Activated naive CD8-positive, alpha-beta T cell treated with anti-CD3 and anti-CD28 coated beads, Interleukin-2, amount 50 U/mL, for 24 hours (primary cell): ENCODE measurements around the gene LHX2.
"Not testable (repeated sequence)": the region's sequence is repeated elsewhere in the genome, so short reads cannot be mapped to it uniquely, and the experiment has no call there.

ENCODE experiments used
- ATAC-seq: fragments of 150-1000 bp; cut with Tn5 transposase; one replicate; pipeline ENCODE4 v1.10.0; 2021
- DNase-seq: peaks from one replicate; pipeline ENCODE4 v3.0.0; 2021
- H3K27ac Mint-ChIP-seq: one replicate; pipeline ENCODE4 v1.8.0; 2021; ENCODE audit warnings: mild to moderate bottlenecking, mixed read lengths
- H3K27me3 Mint-ChIP-seq: one replicate; pipeline ENCODE4 v1.8.0; 2021; ENCODE audit warnings: mixed read lengths
- H3K36me3 Mint-ChIP-seq: one replicate; pipeline ENCODE4 v1.8.0; 2021; ENCODE audit warnings: low read depth, mixed read lengths
- H3K4me1 Mint-ChIP-seq: one replicate; pipeline ENCODE4 v1.8.0; 2021; ENCODE audit warnings: mixed read lengths
- H3K4me3 Mint-ChIP-seq: one replicate; pipeline ENCODE4 v1.8.0; 2021; ENCODE audit warnings: mild to moderate bottlenecking, moderate library complexity, mixed read lengths
- H3K9me3 Mint-ChIP-seq: one replicate; pipeline ENCODE4 v1.8.0; 2021; ENCODE audit warnings: mixed read lengths

The LHX2 gene

GRCh38 chr9:124011460-124012301, at the start of gene LHX2:
Gene LHX2 (plus strand): TSS chr9:124011768. CDS start chr9:124012349, 581 bp downstream.
- Mint-ChIP-seq H3K27ac (no peak within 1 kb of the TSS), H3K4me1 (peaks cover 41% of the 10 kb centered on the region), H3K4me3 (no peak within 1 kb of the TSS), H3K27me3 (peaks cover 76% of the 10 kb centered on the region), H3K9me3 (no peaks in the 10 kb centered on the region), H3K36me3 (no peaks in the 10 kb centered on the region)
- ATAC-seq (peak; percentile 72), DNase-seq (peak; percentile 58)

GRCh38 chr9:123964761-123965160, 46.8 kb upstream of the LHX2 start:
- ATAC-seq = no peak
- Mint-ChIP-seq H3K27me3 (peaks cover 67% of the 10 kb centered on the region), H3K9me3 (no peaks in the 10 kb centered on the region), H3K36me3 (no peaks in the 10 kb centered on the region), H3K4me1 (no peaks in the 10 kb centered on the region), H3K27ac (no peak overlapping the region), H3K4me3 (no peak overlapping the region)
- DNase-seq = no peak

GRCh38 chr9:123965801-123966686, 45.5 kb upstream of the LHX2 start:
- no peaks in the 10 kb centered on the region for H3K9me3 Mint-ChIP-seq
- ATAC-seq (no peak), DNase-seq (no peak)
- H3K27me3 Mint-ChIP-seq = peaks cover 65% of the 10 kb centered on the region
- no peaks in the 10 kb centered on the region for H3K4me1 Mint-ChIP-seq
- no peak overlapping the region for H3K4me3 Mint-ChIP-seq
- H3K27ac Mint-ChIP-seq = no peak overlapping the region
- H3K36me3 Mint-ChIP-seq = no peaks in the 10 kb centered on the region

GRCh38 chr9:123967323-123967722, 44.2 kb upstream of the LHX2 start:
- no peak for DNase-seq
- Mint-ChIP-seq H3K27me3 (peaks cover 59% of the 10 kb centered on the region), H3K4me3 (no peak overlapping the region), H3K4me1 (no peaks in the 10 kb centered on the region), H3K36me3 (no peaks in the 10 kb centered on the region), H3K9me3 (no peaks in the 10 kb centered on the region), H3K27ac (no peak overlapping the region)
- ATAC-seq = no peak

- H3K27me3 Mint-ChIP-seq = peaks cover 18% of the 10 kb centered on the region
- H3K27ac Mint-ChIP-seq = no peak overlapping the region
- no peak overlapping the region for H3K4me3 Mint-ChIP-seq
- no peaks in the 10 kb centered on the region for H3K36me3 Mint-ChIP-seq
- DNase-seq (no peak), ATAC-seq (no peak)
- no peaks in the 10 kb centered on the region for H3K4me1 Mint-ChIP-seq
- H3K9me3 Mint-ChIP-seq = no peaks in the 10 kb centered on the region
Measured at GRCh38 chr9:123972618-123973017, 39.0 kb upstream of the LHX2 start.

GRCh38 chr9:123973590-123974223, 37.9 kb upstream of the LHX2 start:
- DNase-seq (no peak), ATAC-seq (no peak)
- H3K36me3 Mint-ChIP-seq = no peaks in the 10 kb centered on the region
- no peaks in the 10 kb centered on the region for H3K9me3 Mint-ChIP-seq
- H3K4me3 Mint-ChIP-seq = no peak overlapping the region
- no peak overlapping the region for H3K27ac Mint-ChIP-seq
- H3K4me1 Mint-ChIP-seq = no peaks in the 10 kb centered on the region
- H3K27me3 Mint-ChIP-seq = peaks cover 10% of the 10 kb centered on the region

- DNase-seq = no peak
- H3K27me3 Mint-ChIP-seq = peaks cover 13% of the 10 kb centered on the region
- H3K36me3 Mint-ChIP-seq = no peaks in the 10 kb centered on the region
- no peaks in the 10 kb centered on the region for H3K4me1 Mint-ChIP-seq
- no peaks in the 10 kb centered on the region for H3K9me3 Mint-ChIP-seq
- no peak overlapping the region for H3K27ac Mint-ChIP-seq
- no peak overlapping the region for H3K4me3 Mint-ChIP-seq
- ATAC-seq = no peak
Measured at GRCh38 chr9:123974471-123974870, 37.1 kb upstream of the LHX2 start.

GRCh38 chr9:123975871-123976270, 35.7 kb upstream of the LHX2 start:
- H3K36me3 Mint-ChIP-seq = no peaks in the 10 kb centered on the region
- H3K4me3 Mint-ChIP-seq = no peak overlapping the region
- H3K27me3 Mint-ChIP-seq = peaks cover 17% of the 10 kb centered on the region
- H3K4me1 Mint-ChIP-seq = no peaks in the 10 kb centered on the region
- no peak overlapping the region for H3K27ac Mint-ChIP-seq
- DNase-seq = no peak
- no peak for ATAC-seq
- H3K9me3 Mint-ChIP-seq = no peaks in the 10 kb centered on the region

GRCh38 chr9:123976579-123976978, 35.0 kb upstream of the LHX2 start:
- not testable (repeated sequence) for H3K9me3 Mint-ChIP-seq, H3K36me3 Mint-ChIP-seq, H3K4me1 Mint-ChIP-seq, H3K4me3 Mint-ChIP-seq, H3K27ac Mint-ChIP-seq, ATAC-seq, DNase-seq
- peaks cover 22% of the 10 kb centered on the region for H3K27me3 Mint-ChIP-seq

GRCh38 chr9:123978981-123979380, 32.6 kb upstream of the LHX2 start:
- Mint-ChIP-seq H3K9me3 (no peaks in the 10 kb centered on the region), H3K27me3 (peaks cover 33% of the 10 kb centered on the region), H3K4me3 (no peak overlapping the region), H3K36me3 (no peaks in the 10 kb centered on the region), H3K4me1 (no peaks in the 10 kb centered on the region), H3K27ac (no peak overlapping the region)
- ATAC-seq = no peak
- no peak for DNase-seq

- DNase-seq (no peak), ATAC-seq (no peak)
- Mint-ChIP-seq H3K36me3 (no peaks in the 10 kb centered on the region), H3K27me3 (peaks cover 54% of the 10 kb centered on the region), H3K9me3 (no peaks in the 10 kb centered on the region), H3K4me3 (no peak overlapping the region), H3K4me1 (peaks cover 9% of the 10 kb centered on the region), H3K27ac (no peak overlapping the region)
Measured at GRCh38 chr9:123982535-123982934, 29.0 kb upstream of the LHX2 start.

- Mint-ChIP-seq H3K36me3 (no peaks in the 10 kb centered on the region), H3K27me3 (peaks cover 57% of the 10 kb centered on the region), H3K4me3 (no peak overlapping the region), H3K4me1 (peaks cover 9% of the 10 kb centered on the region), H3K27ac (no peak overlapping the region), H3K9me3 (no peaks in the 10 kb centered on the region)
- no peak for ATAC-seq
- DNase-seq = no peak
Measured at GRCh38 chr9:123983047-123983446, 28.5 kb upstream of the LHX2 start.

- no peak for DNase-seq
- ATAC-seq = no peak
- H3K27ac Mint-ChIP-seq = no peak overlapping the region
- no peaks in the 10 kb centered on the region for H3K9me3 Mint-ChIP-seq
- H3K36me3 Mint-ChIP-seq = no peaks in the 10 kb centered on the region
- H3K27me3 Mint-ChIP-seq = peaks cover 54% of the 10 kb centered on the region
- H3K4me3 Mint-ChIP-seq = no peak overlapping the region
- peaks cover 9% of the 10 kb centered on the region for H3K4me1 Mint-ChIP-seq
Measured at GRCh38 chr9:123984802-123985201, 26.8 kb upstream of the LHX2 start.

- Mint-ChIP-seq H3K27me3 (peaks cover 56% of the 10 kb centered on the region), H3K27ac (peak overlapping the region; percentile 29), H3K4me3 (no peak overlapping the region), H3K9me3 (no peaks in the 10 kb centered on the region), H3K36me3 (no peaks in the 10 kb centered on the region), H3K4me1 (peaks cover 9% of the 10 kb centered on the region)
- no peak for DNase-seq
- ATAC-seq = peak; percentile 52
Measured at GRCh38 chr9:123985869-123986268, 25.7 kb upstream of the LHX2 start.
